ENCODE results near the gene NUP50. TPM values are rescaled to one million over a fixed set of nuclear protein-coding genes. Genes with fewer than 3 reads are reported as not detected.

NUP50 gene
- 31.3 TPM for polyA plus RNA-seq (2013, experiment 1 of 2)
- polyA plus RNA-seq (2013, experiment 2 of 2) = 31.6 TPM

GRCh38 chr22:45163451-45164269 lies at the start of gene NUP50:
Gene NUP50, plus strand, starts transcription at chr22:45163925. Its CDS starts 4,253 bp downstream, at chr22:45168178.
- Histone ChIP-seq H3K4me3 (ENCODE audit: insufficient read depth in 1 of 2, low read depth in 1 of 2, low read length in 2 of 2) (peak within 1 kb of the TSS; percentile 88 to 94), H2BK5ac (ENCODE audit: low read depth, low read length, poor library complexity, severe bottlenecking) (peak within 1 kb of the TSS; percentile 75), H2BK120ac (ENCODE audit: low read depth, low read length) (peak within 1 kb of the TSS; percentile 92), H3K36me3 (ENCODE audit: control insufficient read depth in 1 of 2, insufficient read depth in 2 of 2, low read depth in 1 of 2, low read length in 2 of 2) (peaks cover 0 to 22% of the 10 kb centered on the region in 2 experiments), H2AFZ (ENCODE audit: low read depth, low read length) (peak within 1 kb of the TSS; percentile 89), H3K9ac (ENCODE audit: low read length) (peak within 1 kb of the TSS; percentile 92), H3K79me1 (replicated peaks; ENCODE audit: low read length, poor library complexity, severe bottlenecking) (peaks cover 8% of the 10 kb centered on the region), H2BK12ac (ENCODE audit: low read length in 2 of 2) (peak within 1 kb of the TSS; percentile 30 to 61), H3K4me2 (ENCODE audit: low read length, poor library complexity, severe bottlenecking) (peak within 1 kb of the TSS; percentile 96), H2AK5ac (ENCODE audit: low read length, severe bottlenecking) (no peak within 1 kb of the TSS), H3K14ac (ENCODE audit: low read length in 2 of 2) (peak within 1 kb of the TSS in 1 of 2 experiments; percentile 72), H3K18ac (ENCODE audit: low read depth in 1 of 2, low read length in 2 of 2) (peak within 1 kb of the TSS; percentile 89 to 95), H4K91ac (ENCODE audit: low read length) (peak within 1 kb of the TSS; percentile 87), H3K23ac (ENCODE audit: low read length in 2 of 2) (peak within 1 kb of the TSS in 1 of 2 experiments; percentile 98), H3K4me1 (ENCODE audit: control insufficient read depth, insufficient read depth, low read depth, low read length) (peaks cover 9% of the 10 kb centered on the region), H3K27me3 (ENCODE audit: control insufficient read depth in 1 of 2, insufficient read depth in 1 of 2, low read length in 2 of 2) (no peaks in the 10 kb centered on the region), H3K27ac (ENCODE audit: low read length, poor library complexity, severe bottlenecking) (peak within 1 kb of the TSS; percentile 58), H3K4ac (ENCODE audit: low read depth in 1 of 2, low read length in 2 of 2) (peak within 1 kb of the TSS; percentile 95 to 96), H4K8ac (ENCODE audit: low read length) (peak within 1 kb of the TSS; percentile 90), H3K9me3 (ENCODE audit: control insufficient read depth, low read length) (no peaks in the 10 kb centered on the region), H2BK15ac (ENCODE audit: low read depth, poor library complexity, severe bottlenecking) (no peak within 1 kb of the TSS)
- WGBS = under 1% methylated on average over 90 of the region's 100 CpGs
- DNase-seq = peak; percentile 96

- no peak overlapping the region for H2BK5ac ChIP-seq (ENCODE audit: low read depth, low read length, poor library complexity, severe bottlenecking)
Measured at GRCh38 chr22:45120440-45120839, 43.3 kb upstream of the NUP50 start.

GRCh38 chr22:45120931-45121330 lies 42.8 kb upstream of the NUP50 start:
- Histone ChIP-seq H2BK5ac (ENCODE audit: low read depth, low read length, poor library complexity, severe bottlenecking) (no peak overlapping the region), H4K8ac (ENCODE audit: low read length) (no peak overlapping the region), H3K4me3 (ENCODE audit: insufficient read depth in 1 of 2, low read depth in 1 of 2, low read length in 2 of 2) (no peak overlapping the region), H3K23ac (ENCODE audit: low read length in 2 of 2) (no peak overlapping the region), H3K36me3 (ENCODE audit: control insufficient read depth in 1 of 2, insufficient read depth in 2 of 2, low read depth in 1 of 2, low read length in 2 of 2) (no peaks in the 10 kb centered on the region), H2BK15ac (ENCODE audit: low read depth, poor library complexity, severe bottlenecking) (no peak overlapping the region), H2AFZ (ENCODE audit: low read depth, low read length) (no peak overlapping the region), H3K79me1 (replicated peaks; ENCODE audit: low read length, poor library complexity, severe bottlenecking) (no peaks in the 10 kb centered on the region), H3K4ac (ENCODE audit: low read depth in 1 of 2, low read length in 2 of 2) (no peak overlapping the region), H4K91ac (ENCODE audit: low read length) (no peak overlapping the region), H3K27ac (ENCODE audit: low read length, poor library complexity, severe bottlenecking) (no peak overlapping the region), H3K9me3 (ENCODE audit: control insufficient read depth, low read length) (no peaks in the 10 kb centered on the region), H3K27me3 (ENCODE audit: control insufficient read depth in 1 of 2, insufficient read depth in 1 of 2, low read length in 2 of 2) (peaks cover 0 to 9% of the 10 kb centered on the region in 2 experiments), H3K18ac (ENCODE audit: low read depth in 1 of 2, low read length in 2 of 2) (no peak overlapping the region), H3K4me1 (ENCODE audit: control insufficient read depth, insufficient read depth, low read depth, low read length) (peaks cover 2% of the 10 kb centered on the region), H2BK120ac (ENCODE audit: low read depth, low read length) (no peak overlapping the region), H2BK12ac (ENCODE audit: low read length in 2 of 2) (no peak overlapping the region), H2AK5ac (ENCODE audit: low read length, severe bottlenecking) (no peak overlapping the region), H3K9ac (ENCODE audit: low read length) (no peak overlapping the region), H3K14ac (ENCODE audit: low read length in 2 of 2) (no peak overlapping the region), H3K4me2 (ENCODE audit: low read length, poor library complexity, severe bottlenecking) (no peak overlapping the region)
- 72% methylated on average over 7 of the region's 8 CpGs for WGBS
- peak; percentile 44 for DNase-seq

More at GRCh38 chr22:45120440-45120839, 43.3 kb upstream of the NUP50 start:
- Histone ChIP-seq H2AFZ (ENCODE audit: low read depth, low read length) (no peak overlapping the region), H3K4me1 (ENCODE audit: control insufficient read depth, insufficient read depth, low read depth, low read length) (peaks cover 2% of the 10 kb centered on the region), H3K4me3 (ENCODE audit: insufficient read depth in 1 of 2, low read depth in 1 of 2, low read length in 2 of 2) (no peak overlapping the region), H3K36me3 (ENCODE audit: control insufficient read depth in 1 of 2, insufficient read depth in 2 of 2, low read depth in 1 of 2, low read length in 2 of 2) (no peaks in the 10 kb centered on the region), H4K8ac (ENCODE audit: low read length) (no peak overlapping the region), H3K9me3 (ENCODE audit: control insufficient read depth, low read length) (no peaks in the 10 kb centered on the region), H3K14ac (ENCODE audit: low read length in 2 of 2) (no peak overlapping the region), H2BK120ac (ENCODE audit: low read depth, low read length) (no peak overlapping the region), H2BK12ac (ENCODE audit: low read length in 2 of 2) (no peak overlapping the region), H2AK5ac (ENCODE audit: low read length, severe bottlenecking) (no peak overlapping the region), H2BK15ac (ENCODE audit: low read depth, poor library complexity, severe bottlenecking) (no peak overlapping the region), H3K27ac (ENCODE audit: low read length, poor library complexity, severe bottlenecking) (no peak overlapping the region), H3K4me2 (ENCODE audit: low read length, poor library complexity, severe bottlenecking) (no peak overlapping the region), H3K23ac (ENCODE audit: low read length in 2 of 2) (no peak overlapping the region), H3K18ac (ENCODE audit: low read depth in 1 of 2, low read length in 2 of 2) (no peak overlapping the region), H4K91ac (ENCODE audit: low read length) (no peak overlapping the region), H3K79me1 (replicated peaks; ENCODE audit: low read length, poor library complexity, severe bottlenecking) (no peaks in the 10 kb centered on the region), H3K4ac (ENCODE audit: low read depth in 1 of 2, low read length in 2 of 2) (no peak overlapping the region), H3K9ac (ENCODE audit: low read length) (no peak overlapping the region), H3K27me3 (ENCODE audit: control insufficient read depth in 1 of 2, insufficient read depth in 1 of 2, low read length in 2 of 2) (peaks cover 0 to 9% of the 10 kb centered on the region in 2 experiments)
- no peak for DNase-seq
- WGBS = 92% methylated on average over 9 of the region's 9 CpGs

- Histone ChIP-seq H3K23ac (ENCODE audit: low read length in 2 of 2) (no peak overlapping the region), H3K79me1 (replicated peaks; ENCODE audit: low read length, poor library complexity, severe bottlenecking) (no peaks in the 10 kb centered on the region), H2BK12ac (ENCODE audit: low read length in 2 of 2) (peak overlapping the region in 1 of 2 experiments; percentile 61)
Measured at GRCh38 chr22:45124176-45124847, 39.4 kb upstream of the NUP50 start.

More at GRCh38 chr22:45124176-45124847, 39.4 kb upstream of the NUP50 start:
- DNase-seq = no peak
- Histone ChIP-seq H2BK15ac (ENCODE audit: low read depth, poor library complexity, severe bottlenecking) (no peak overlapping the region), H3K27ac (ENCODE audit: low read length, poor library complexity, severe bottlenecking) (no peak overlapping the region), H2BK5ac (ENCODE audit: low read depth, low read length, poor library complexity, severe bottlenecking) (no peak overlapping the region), H3K4ac (ENCODE audit: low read depth in 1 of 2, low read length in 2 of 2) (no peak overlapping the region), H3K27me3 (ENCODE audit: control insufficient read depth in 1 of 2, insufficient read depth in 1 of 2, low read length in 2 of 2) (peaks cover 0 to 9% of the 10 kb centered on the region in 2 experiments), H3K4me1 (ENCODE audit: control insufficient read depth, insufficient read depth, low read depth, low read length) (peaks cover 5% of the 10 kb centered on the region), H4K8ac (ENCODE audit: low read length) (no peak overlapping the region), H3K36me3 (ENCODE audit: control insufficient read depth in 1 of 2, insufficient read depth in 2 of 2, low read depth in 1 of 2, low read length in 2 of 2) (no peaks in the 10 kb centered on the region), H2BK120ac (ENCODE audit: low read depth, low read length) (no peak overlapping the region), H3K18ac (ENCODE audit: low read depth in 1 of 2, low read length in 2 of 2) (peak overlapping the region in 1 of 2 experiments; percentile 15), H2AK5ac (ENCODE audit: low read length, severe bottlenecking) (no peak overlapping the region), H3K9ac (ENCODE audit: low read length) (peak overlapping the region; percentile 74), H3K14ac (ENCODE audit: low read length in 2 of 2) (no peak overlapping the region), H4K91ac (ENCODE audit: low read length) (no peak overlapping the region), H2AFZ (ENCODE audit: low read depth, low read length) (no peak overlapping the region), H3K9me3 (ENCODE audit: control insufficient read depth, low read length) (no peaks in the 10 kb centered on the region), H3K4me2 (ENCODE audit: low read length, poor library complexity, severe bottlenecking) (no peak overlapping the region), H3K4me3 (ENCODE audit: insufficient read depth in 1 of 2, low read depth in 1 of 2, low read length in 2 of 2) (peak overlapping the region in 1 of 2 experiments; percentile 60)
- WGBS = 92% methylated on average over 10 of the region's 10 CpGs

Data from mesenchymal stem cell (in vitro differentiated cells and primary cell).